CD4-positive, alpha-beta T cell treated with Interferon gamma for 1 hour (primary cell): ENCODE results near the gene PNP.
"Not testable (repeated sequence)": the region's sequence is repeated elsewhere in the genome, so short reads cannot be mapped to it uniquely, and the experiment has no call there.

Experiments
- DNase-seq: peaks from one replicate; pipeline ENCODE4 v3.0.0-alpha.2; 2020

PNP gene

DNA sequence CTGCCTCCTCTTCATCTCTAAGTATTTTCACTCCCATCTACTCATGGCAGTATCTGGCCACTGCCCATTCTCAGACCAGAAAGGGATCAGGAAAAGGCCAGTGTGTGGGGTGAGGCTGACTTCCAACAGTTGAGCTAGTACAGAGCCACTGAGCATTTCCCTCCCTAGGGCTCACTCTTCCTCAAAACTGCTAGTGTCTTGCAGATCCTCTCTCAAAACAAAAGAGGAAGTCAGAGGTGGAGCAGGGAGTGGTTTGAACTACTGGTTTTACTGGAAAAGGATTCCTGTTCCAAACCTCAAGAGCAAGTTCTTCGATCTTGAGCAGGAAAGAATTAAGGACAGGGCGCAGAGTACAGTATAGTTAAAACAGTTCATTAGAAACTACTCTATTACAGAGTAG lies 24.4 kb downstream of the PNP start:
- DNase-seq, result no peak

GRCh38 chr14:20494935-20495766 lies 25.9 kb downstream of the PNP start:
- DNase-seq, result no peak

DNA sequence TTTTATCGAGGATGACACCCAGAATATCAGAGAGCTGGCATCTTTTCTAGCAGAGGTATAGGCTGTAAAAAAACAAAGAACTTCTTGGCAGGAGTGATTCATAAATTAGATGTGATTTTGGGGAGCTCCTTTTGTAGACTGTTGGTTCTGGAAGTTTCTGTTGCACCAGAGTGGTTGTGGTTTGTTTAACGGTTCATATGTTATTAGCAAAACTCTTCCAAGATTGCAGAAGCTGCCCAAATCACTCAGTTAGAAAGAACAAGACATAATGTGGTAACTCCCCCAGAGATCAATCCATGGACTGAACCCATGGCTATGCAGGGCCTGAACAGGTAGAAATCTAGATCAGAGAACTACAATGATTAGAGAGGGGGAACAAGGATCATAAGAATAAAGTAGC lies 29.4 kb downstream of the PNP start:
- DNase-seq, result no peak

DNA sequence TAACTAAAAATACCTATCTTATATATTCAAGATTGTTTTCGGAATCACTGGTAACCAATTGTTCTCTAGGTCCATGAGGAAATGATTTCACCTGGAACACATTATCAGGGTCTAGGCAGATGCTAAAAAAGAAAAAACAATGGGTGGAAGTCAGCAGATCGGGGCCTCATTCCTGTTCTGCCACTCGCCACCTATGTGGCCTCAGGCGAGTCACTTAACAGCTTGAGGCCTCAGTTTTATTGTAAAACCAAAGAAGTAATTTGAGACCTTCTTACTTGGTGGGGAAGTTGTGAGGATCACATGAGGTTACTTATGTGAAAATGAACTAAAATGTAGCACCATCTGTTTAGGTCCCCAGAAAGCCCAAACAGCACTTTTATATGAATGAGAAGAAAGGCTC lies 29.9 kb downstream of the PNP start:
- no peak for DNase-seq

- no peak for DNase-seq
Measured at GRCh38 chr14:20499881-20500280, 30.7 kb downstream of the PNP start.

DNA sequence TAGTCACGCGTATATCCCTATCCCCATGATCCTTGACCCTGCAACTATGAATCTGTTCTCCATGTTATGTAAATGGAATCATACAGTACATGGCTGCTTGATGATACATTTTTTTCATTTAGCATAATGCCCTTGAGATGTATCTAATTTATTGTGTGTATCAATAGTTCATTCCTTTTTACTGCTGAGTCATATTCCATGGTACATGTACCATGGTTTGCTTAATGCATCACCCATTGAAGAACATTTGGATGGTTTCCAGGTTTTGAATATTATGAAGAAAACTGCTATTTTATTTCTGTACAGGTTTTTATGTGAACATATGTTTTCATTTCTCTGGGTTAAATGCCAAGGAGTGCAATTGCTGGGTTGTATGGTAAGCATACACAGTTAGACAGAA lies 32.1 kb downstream of the PNP start:
- DNase-seq, result no peak

DNA sequence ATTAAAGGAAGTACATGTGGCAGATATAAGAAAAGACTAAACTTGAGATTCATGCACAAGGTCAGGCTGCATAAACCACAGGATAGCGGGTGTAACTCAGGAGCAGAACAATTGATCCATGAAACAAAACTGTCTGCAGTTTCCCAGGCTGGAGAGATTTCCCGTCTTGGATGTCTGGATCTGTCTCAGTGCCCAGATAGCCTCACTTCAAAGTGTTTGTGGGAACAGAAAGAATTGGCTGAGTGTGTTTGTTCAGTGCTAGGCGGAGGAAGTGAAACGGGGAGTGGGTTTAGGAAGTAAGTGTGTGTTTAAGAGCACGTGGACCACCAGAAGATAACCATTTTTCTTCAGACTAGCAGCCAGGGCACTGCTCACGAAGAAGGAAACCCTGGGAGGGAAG lies 34.7 kb downstream of the PNP start:
- DNase-seq, result no peak

DNA sequence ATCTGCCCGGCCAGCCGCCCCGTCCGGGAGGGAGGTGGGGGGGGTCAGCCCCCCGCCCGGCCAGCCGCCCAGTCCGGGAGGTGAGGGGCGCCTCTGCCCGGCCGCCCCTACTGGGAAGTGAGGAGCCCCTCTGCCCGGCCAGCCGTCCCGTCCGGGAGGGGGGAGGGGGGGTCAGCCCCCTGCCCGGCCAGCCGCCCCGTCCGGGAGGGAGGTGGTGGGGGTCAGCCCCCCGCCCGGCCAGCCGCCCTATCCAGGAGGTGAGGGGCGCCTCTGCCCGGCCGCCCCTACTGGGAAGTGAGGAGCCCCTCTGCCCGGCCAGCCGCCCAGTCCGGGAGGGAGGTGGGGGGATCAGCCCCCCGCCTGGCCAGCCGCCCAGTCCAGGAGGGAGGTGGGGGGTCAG lies 37.1 kb downstream of the PNP start:
- DNase-seq, result not testable (repeated sequence)

- not testable (repeated sequence) for DNase-seq
Measured at GRCh38 chr14:20506752-20507151, 37.5 kb downstream of the PNP start.

DNA sequence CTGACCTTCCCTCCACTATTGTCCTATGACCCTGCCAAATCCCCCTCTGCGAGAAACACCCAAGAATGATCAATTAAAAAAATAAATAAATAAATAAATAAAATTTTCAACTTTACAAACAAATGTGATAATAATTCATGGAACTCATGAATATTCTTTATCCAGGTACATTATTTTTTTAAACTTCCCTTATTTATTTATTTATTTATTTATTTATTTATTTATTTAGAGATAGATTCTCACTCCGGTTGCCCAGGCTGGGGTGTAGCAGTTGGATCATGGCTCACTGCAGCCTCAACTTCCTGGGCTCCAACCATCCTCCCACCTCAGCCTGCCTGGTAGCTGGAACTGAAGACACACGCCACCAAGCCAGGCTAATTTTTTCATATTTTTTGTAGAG lies 38.3 kb downstream of the PNP start:
- DNase-seq, result not testable (repeated sequence)

DNA sequence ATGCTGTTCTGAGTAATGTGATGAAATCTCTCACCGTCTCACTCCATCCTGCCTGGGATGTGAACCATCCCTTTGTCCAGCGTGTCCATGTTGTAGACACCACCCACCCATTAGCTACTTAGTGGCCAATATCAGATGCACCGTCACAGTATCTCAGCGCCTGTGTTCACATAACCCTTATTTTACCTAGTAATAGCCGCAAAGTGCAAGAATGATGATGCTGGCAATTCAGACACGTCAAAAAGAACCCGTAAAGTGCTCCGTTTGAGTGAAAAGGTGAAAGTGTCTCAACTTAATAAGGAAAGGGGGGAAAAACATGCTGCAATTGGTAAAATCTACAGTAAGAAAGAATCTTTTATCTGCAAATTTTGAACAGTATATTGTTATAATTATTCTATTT lies 39.2 kb downstream of the PNP start:
- no peak for DNase-seq

GRCh38 chr14:20512177-20512905 lies 43.1 kb downstream of the PNP start:
- no peak for DNase-seq

DNA sequence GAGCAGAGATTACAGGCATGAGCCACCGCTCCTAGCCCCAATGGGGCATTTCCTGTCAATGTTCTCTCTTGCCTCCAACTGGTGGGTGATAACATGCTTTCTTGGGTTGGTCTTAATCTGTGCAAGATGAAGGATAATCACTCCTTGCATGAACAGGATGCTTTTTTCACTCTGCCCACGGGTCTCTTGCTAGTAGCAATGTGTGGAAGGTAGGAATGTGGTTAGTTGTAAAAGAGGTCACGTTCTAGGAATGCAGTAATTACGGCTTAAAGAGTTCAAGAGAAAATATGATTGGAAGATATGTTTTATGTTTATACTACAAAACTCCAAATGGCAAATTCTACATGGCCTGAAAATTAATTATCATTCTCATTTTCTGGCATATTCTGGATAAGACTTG lies 46.6 kb downstream of the PNP start:
- DNase-seq, result no peak

GRCh38 chr14:20516921-20517320 lies 47.7 kb downstream of the PNP start:
- DNase-seq, result no peak

- DNase-seq, result no peak
Measured at GRCh38 chr14:20522332-20522731, 53.1 kb downstream of the PNP start.

DNA sequence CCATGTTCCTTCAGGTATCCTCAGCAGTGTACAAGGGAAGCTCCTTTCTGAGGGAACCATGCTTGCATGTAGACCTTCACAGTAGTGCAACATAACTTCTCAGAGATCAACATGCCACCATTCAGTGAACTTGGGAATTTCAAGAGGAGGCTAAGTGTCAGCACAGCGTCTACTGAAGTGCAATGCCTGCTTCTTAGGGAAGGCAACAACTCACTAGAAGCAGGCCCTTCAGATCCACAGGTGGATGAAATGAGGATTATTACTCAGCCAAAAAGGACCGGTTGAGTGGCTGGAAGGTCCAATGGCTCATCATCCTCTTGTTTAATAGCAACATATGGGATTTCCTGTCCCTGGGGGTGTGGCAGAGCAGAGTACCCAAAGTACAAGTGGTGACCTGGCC lies 54.8 kb downstream of the PNP start:
- DNase-seq, result no peak
